Activated CD4-positive, alpha-beta T cell treated with anti-CD3 and anti-CD28 coated beads for 24 hours (primary cell): ENCODE data around the gene WHRN.

Experiments used
- DNase-seq, 2 donors: peaks; one replicate each; pipeline ENCODE4 v3.0.0-alpha.2; 2020; ENCODE audit warnings: low read depth in 2 of 2

WHRN gene

GRCh38 chr9:114492991-114493390 is 12.3 kb downstream of the WHRN start:
- no peak for DNase-seq

GRCh38 chr9:114491430-114492003 is 13.8 kb downstream of the WHRN start:
- no peak for DNase-seq

GRCh38 chr9:114489928-114490327 is 15.3 kb downstream of the WHRN start:
- no peak for DNase-seq

- no peak for DNase-seq
Measured at GRCh38 chr9:114488398-114489129, 16.7 kb downstream of the WHRN start.

GRCh38 chr9:114487607-114488300 is 17.5 kb downstream of the WHRN start:
- DNase-seq = peak; percentile 24 to 62

- no peak for DNase-seq
Measured at GRCh38 chr9:114486205-114486963, 18.9 kb downstream of the WHRN start.

GRCh38 chr9:114484854-114485443 is 20.3 kb downstream of the WHRN start:
- DNase-seq = peak; percentile 19 to 30

- no peak for DNase-seq
Measured at GRCh38 chr9:114484215-114484853, 20.9 kb downstream of the WHRN start.

- no peak for DNase-seq
Measured at GRCh38 chr9:114483499-114483898, 21.8 kb downstream of the WHRN start.

GRCh38 chr9:114482593-114482992 is 22.7 kb downstream of the WHRN start:
- DNase-seq = no peak

GRCh38 chr9:114481789-114482188 is 23.5 kb downstream of the WHRN start:
- no peak for DNase-seq

- DNase-seq = no peak
Measured at GRCh38 chr9:114480746-114481435, 24.4 kb downstream of the WHRN start.

GRCh38 chr9:114478871-114479270 is 26.4 kb downstream of the WHRN start:
- DNase-seq = no peak

GRCh38 chr9:114478459-114478858 is 26.8 kb downstream of the WHRN start:
- DNase-seq = no peak

- no peak for DNase-seq
Measured at GRCh38 chr9:114477642-114478041, 27.6 kb downstream of the WHRN start.

GRCh38 chr9:114476891-114477469 is 28.3 kb downstream of the WHRN start:
- no peak for DNase-seq

- no peak for DNase-seq
Measured at GRCh38 chr9:114475412-114476135, 29.7 kb downstream of the WHRN start.

- DNase-seq = no peak
Measured at GRCh38 chr9:114474425-114474824, 30.8 kb downstream of the WHRN start.

GRCh38 chr9:114473447-114473801 is 31.8 kb downstream of the WHRN start:
- DNase-seq = no peak
